ENCODE data around the gene FMOD.

Gene FMOD

GRCh38 chr1:203351037-203351625 is at the start of gene FMOD:
FMOD (minus strand) TSS chr1:203351122; CDS start chr1:203348270, 2,852 bp downstream.
- Histone ChIP-seq H3K36me3 (ENCODE audit: insufficient read depth, low read length) (no peaks in the 10 kb centered on the region), H3K4me1 (ENCODE audit: insufficient read depth, low read length) (peaks cover 4% of the 10 kb centered on the region; the same call in 1 of the 2 replicates), H3K9me3 (ENCODE audit: control insufficient read depth, insufficient read depth, low read length) (no peaks in the 10 kb centered on the region), H3K9ac (ENCODE audit: low read depth, low read length) (no peak within 1 kb of the TSS; the same call in 1 of the 2 replicates)

GRCh38 chr1:203396595-203397194 is 45.8 kb upstream of the FMOD start:
- no peaks in the 10 kb centered on the region for H3K4me1 ChIP-seq (ENCODE audit: insufficient read depth, low read length)

GRCh38 chr1:203395751-203396150 is 44.8 kb upstream of the FMOD start:
- H3K9ac ChIP-seq (ENCODE audit: low read depth, low read length), result no peak overlapping the region
- H3K4me1 ChIP-seq (ENCODE audit: insufficient read depth, low read length), result no peaks in the 10 kb centered on the region
- H3K36me3 ChIP-seq (ENCODE audit: insufficient read depth, low read length), result no peaks in the 10 kb centered on the region
- no peaks in the 10 kb centered on the region for H3K9me3 ChIP-seq (ENCODE audit: control insufficient read depth, insufficient read depth, low read length)

More at GRCh38 chr1:203396595-203397194, 45.8 kb upstream of the FMOD start:
- H3K36me3 ChIP-seq (ENCODE audit: insufficient read depth, low read length), result no peaks in the 10 kb centered on the region
- no peak overlapping the region for H3K9ac ChIP-seq (ENCODE audit: low read depth, low read length)
- no peaks in the 10 kb centered on the region for H3K9me3 ChIP-seq (ENCODE audit: control insufficient read depth, insufficient read depth, low read length)

GRCh38 chr1:203390298-203390697 is 39.4 kb upstream of the FMOD start:
- no peaks in the 10 kb centered on the region for H3K4me1 ChIP-seq (ENCODE audit: insufficient read depth, low read length)
- no peak overlapping the region for H3K9ac ChIP-seq (ENCODE audit: low read depth, low read length)
- H3K36me3 ChIP-seq (ENCODE audit: insufficient read depth, low read length), result no peaks in the 10 kb centered on the region
- no peaks in the 10 kb centered on the region for H3K9me3 ChIP-seq (ENCODE audit: control insufficient read depth, insufficient read depth, low read length)

GRCh38 chr1:203388683-203389082 is 37.8 kb upstream of the FMOD start:
- no peaks in the 10 kb centered on the region for H3K9me3 ChIP-seq (ENCODE audit: control insufficient read depth, insufficient read depth, low read length)
- no peaks in the 10 kb centered on the region for H3K36me3 ChIP-seq (ENCODE audit: insufficient read depth, low read length)
- no peaks in the 10 kb centered on the region for H3K4me1 ChIP-seq (ENCODE audit: insufficient read depth, low read length)
- H3K9ac ChIP-seq (ENCODE audit: low read depth, low read length), result no peak overlapping the region

- Histone ChIP-seq H3K9ac (ENCODE audit: low read depth, low read length) (no peak overlapping the region), H3K36me3 (ENCODE audit: insufficient read depth, low read length) (no peaks in the 10 kb centered on the region), H3K9me3 (ENCODE audit: control insufficient read depth, insufficient read depth, low read length) (no peaks in the 10 kb centered on the region), H3K4me1 (ENCODE audit: insufficient read depth, low read length) (no peaks in the 10 kb centered on the region)
Observed at GRCh38 chr1:203382026-203382425, 31.1 kb upstream of the FMOD start.

- no peak overlapping the region for H3K9ac ChIP-seq (ENCODE audit: low read depth, low read length)
- no peaks in the 10 kb centered on the region for H3K4me1 ChIP-seq (ENCODE audit: insufficient read depth, low read length)
- H3K36me3 ChIP-seq (ENCODE audit: insufficient read depth, low read length), result no peaks in the 10 kb centered on the region
- 0 out of 2 replicates have a peak, but pooled peaks cover 3% of the 10 kb centered on the region for H3K9me3 ChIP-seq (ENCODE audit: control insufficient read depth, insufficient read depth, low read length)
Observed at GRCh38 chr1:203381151-203381751, 30.3 kb upstream of the FMOD start.

- H3K4me1 ChIP-seq (ENCODE audit: insufficient read depth, low read length), result no peaks in the 10 kb centered on the region
- 0 out of 2 replicates have a peak, but pooled peaks cover 3% of the 10 kb centered on the region for H3K9me3 ChIP-seq (ENCODE audit: control insufficient read depth, insufficient read depth, low read length)
- H3K36me3 ChIP-seq (ENCODE audit: insufficient read depth, low read length), result no peaks in the 10 kb centered on the region
- no peak overlapping the region for H3K9ac ChIP-seq (ENCODE audit: low read depth, low read length)
Observed at GRCh38 chr1:203380420-203381150, 29.7 kb upstream of the FMOD start.

- Histone ChIP-seq H3K4me1 (ENCODE audit: insufficient read depth, low read length) (no peaks in the 10 kb centered on the region), H3K9me3 (ENCODE audit: control insufficient read depth, insufficient read depth, low read length) (0 out of 2 replicates have a peak, but pooled peaks cover 3% of the 10 kb centered on the region), H3K36me3 (ENCODE audit: insufficient read depth, low read length) (no peaks in the 10 kb centered on the region), H3K9ac (ENCODE audit: low read depth, low read length) (no peak overlapping the region)
Observed at GRCh38 chr1:203379825-203380224, 28.9 kb upstream of the FMOD start.

- 0 out of 2 replicates have a peak, but pooled peaks cover 3% of the 10 kb centered on the region for H3K9me3 ChIP-seq (ENCODE audit: control insufficient read depth, insufficient read depth, low read length)
- H3K4me1 ChIP-seq (ENCODE audit: insufficient read depth, low read length), result no peaks in the 10 kb centered on the region
- H3K9ac ChIP-seq (ENCODE audit: low read depth, low read length), result no peak overlapping the region
- H3K36me3 ChIP-seq (ENCODE audit: insufficient read depth, low read length), result no peaks in the 10 kb centered on the region
Observed at GRCh38 chr1:203378556-203379245, 27.8 kb upstream of the FMOD start.

- Histone ChIP-seq H3K36me3 (ENCODE audit: insufficient read depth, low read length) (no peaks in the 10 kb centered on the region), H3K9ac (ENCODE audit: low read depth, low read length) (no peak overlapping the region), H3K9me3 (ENCODE audit: control insufficient read depth, insufficient read depth, low read length) (0 out of 2 replicates have a peak, but pooled peaks cover 3% of the 10 kb centered on the region), H3K4me1 (ENCODE audit: insufficient read depth, low read length) (no peaks in the 10 kb centered on the region)
Observed at GRCh38 chr1:203373991-203374390, 23.1 kb upstream of the FMOD start.

GRCh38 chr1:203373002-203373401 is 22.1 kb upstream of the FMOD start:
- no peaks in the 10 kb centered on the region for H3K4me1 ChIP-seq (ENCODE audit: insufficient read depth, low read length)
- H3K36me3 ChIP-seq (ENCODE audit: insufficient read depth, low read length), result no peaks in the 10 kb centered on the region
- 0 out of 2 replicates have a peak, but pooled peaks cover 3% of the 10 kb centered on the region for H3K9me3 ChIP-seq (ENCODE audit: control insufficient read depth, insufficient read depth, low read length)
- H3K9ac ChIP-seq (ENCODE audit: low read depth, low read length), result no peak overlapping the region

GRCh38 chr1:203371288-203371687 is 20.4 kb upstream of the FMOD start:
- H3K36me3 ChIP-seq (ENCODE audit: insufficient read depth, low read length), result no peaks in the 10 kb centered on the region
- no peaks in the 10 kb centered on the region for H3K4me1 ChIP-seq (ENCODE audit: insufficient read depth, low read length)
- 0 out of 2 replicates have a peak, but pooled peaks cover under 1% of the 10 kb centered on the region for H3K9me3 ChIP-seq (ENCODE audit: control insufficient read depth, insufficient read depth, low read length)
- no peak overlapping the region for H3K9ac ChIP-seq (ENCODE audit: low read depth, low read length)

GRCh38 chr1:203369666-203370065 is 18.7 kb upstream of the FMOD start:
- Histone ChIP-seq H3K9ac (ENCODE audit: low read depth, low read length) (no peak overlapping the region), H3K9me3 (ENCODE audit: control insufficient read depth, insufficient read depth, low read length) (no peaks in the 10 kb centered on the region), H3K36me3 (ENCODE audit: insufficient read depth, low read length) (no peaks in the 10 kb centered on the region), H3K4me1 (ENCODE audit: insufficient read depth, low read length) (no peaks in the 10 kb centered on the region)

Data from ES-I3 (cell line).